ENCODE data around the gene TAS2R40.

The TAS2R40 gene

GRCh38 chr7:143225047-143225446, 3.2 kb downstream of the TAS2R40 start:
- no peak for DNase-seq (ENCODE audit: low spot score)

GRCh38 chr7:143227806-143228205, 6.0 kb downstream of the TAS2R40 start:
- DNase-seq (ENCODE audit: low spot score): no peak

DNA sequence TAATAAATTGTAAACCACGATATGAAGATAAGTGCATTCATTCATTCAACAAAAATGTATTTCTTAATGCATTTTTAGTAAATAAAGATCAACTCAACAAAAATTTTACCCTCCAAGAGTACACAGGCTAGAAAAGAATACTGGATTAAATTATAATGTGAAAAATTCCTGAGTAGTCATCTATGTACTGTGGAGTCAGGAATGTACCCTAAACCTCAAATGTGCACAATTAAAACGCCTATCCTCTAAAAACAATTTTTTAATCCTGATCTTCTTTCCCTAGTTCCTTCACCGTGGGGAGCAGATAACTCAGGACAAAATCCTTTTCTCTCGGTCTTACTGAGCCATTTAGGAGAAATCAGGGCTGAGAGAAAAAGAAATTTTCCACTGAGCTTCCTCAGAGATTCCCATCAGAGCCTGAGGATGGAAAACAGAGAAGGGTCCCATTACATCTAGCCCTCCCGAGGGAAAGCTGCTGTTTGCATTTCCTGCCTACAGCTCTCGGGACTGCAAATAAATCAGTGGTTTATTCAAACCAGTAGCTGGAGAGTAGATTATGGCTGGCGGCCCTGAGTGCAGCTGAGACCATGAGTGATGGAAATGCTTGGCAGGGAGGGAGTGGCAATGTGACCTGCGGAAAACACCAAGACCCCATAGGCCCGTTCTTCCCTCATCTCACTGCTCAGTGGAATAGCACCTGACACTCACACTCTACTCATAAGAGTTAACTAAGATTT, 7.4 kb downstream of the TAS2R40 start:
- DNase-seq (ENCODE audit: low spot score): no peak

DNA sequence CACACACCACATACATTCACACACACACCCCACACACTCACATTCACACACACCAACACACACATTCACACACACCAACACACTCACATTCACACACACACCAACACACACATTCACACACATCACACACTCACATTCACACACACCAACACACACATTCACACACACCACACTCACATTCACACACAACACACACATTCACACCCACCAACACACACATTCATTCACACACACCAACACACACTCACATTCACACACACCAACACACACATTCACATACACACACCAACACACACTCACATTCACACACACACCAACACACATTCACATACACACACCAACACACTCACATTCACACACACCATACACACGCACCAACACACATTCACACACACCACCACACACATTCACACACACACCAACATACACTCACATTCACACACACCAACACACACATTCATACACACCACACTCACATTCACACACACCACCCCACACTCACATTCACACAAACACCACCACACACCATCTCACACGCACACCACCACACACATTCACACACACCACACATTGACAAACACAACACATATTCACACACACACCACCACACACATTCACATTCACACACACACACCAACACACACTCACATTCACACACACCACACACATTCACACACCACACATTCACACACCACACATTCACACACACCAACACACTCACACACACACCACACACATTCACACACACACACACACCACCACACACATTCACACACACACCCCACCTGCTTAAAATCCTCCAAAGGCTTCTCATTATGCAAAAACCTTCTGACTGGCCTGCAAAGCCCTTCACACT, 9.0 kb downstream of the TAS2R40 start:
- DNase-seq (ENCODE audit: low spot score): no peak

GRCh38 chr7:143233816-143234532, 12.1 kb downstream of the TAS2R40 start:
- DNase-seq (ENCODE audit: low spot score): no peak

- DNase-seq (ENCODE audit: low spot score): no peak
These were observed 12.7 kb downstream of the TAS2R40 start for GRCh38 chr7:143234533-143234875.

GRCh38 chr7:143235561-143235960, 13.7 kb downstream of the TAS2R40 start:
- DNase-seq (ENCODE audit: low spot score): no peak

DNA sequence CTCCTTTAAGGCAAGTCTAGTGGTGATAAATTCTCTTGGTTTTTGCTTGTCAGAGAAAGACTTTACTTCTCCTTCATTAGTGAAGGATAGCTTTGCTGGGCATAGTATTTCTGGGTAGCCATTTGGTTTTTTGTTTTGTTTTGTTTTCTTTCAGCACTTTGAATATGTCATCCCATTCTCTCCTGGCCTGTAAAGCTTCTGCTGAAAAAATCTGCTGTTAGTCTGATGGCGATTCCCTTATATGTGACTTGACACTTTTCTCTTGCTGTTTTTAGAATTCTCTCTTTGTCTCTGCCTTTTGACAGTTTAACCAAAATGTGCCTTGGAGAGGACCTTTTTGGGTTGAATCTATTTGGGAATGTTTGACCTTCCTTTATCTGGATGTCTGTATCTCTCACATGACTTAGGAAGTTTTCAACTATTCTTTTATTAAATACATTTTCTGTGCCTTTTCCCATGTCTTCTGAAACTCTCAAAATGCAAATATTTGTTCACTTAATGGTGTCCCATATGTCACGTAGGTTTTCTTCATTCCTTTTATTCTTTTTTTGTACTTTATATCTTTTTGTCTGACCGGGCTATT, 14.7 kb downstream of the TAS2R40 start:
- no peak for DNase-seq (ENCODE audit: low spot score)

- DNase-seq (ENCODE audit: low spot score): no peak
These were observed 15.5 kb downstream of the TAS2R40 start for GRCh38 chr7:143237366-143237765.

- DNase-seq (ENCODE audit: low spot score): no peak
These were observed 16.6 kb downstream of the TAS2R40 start for GRCh38 chr7:143238289-143238980.

DNA sequence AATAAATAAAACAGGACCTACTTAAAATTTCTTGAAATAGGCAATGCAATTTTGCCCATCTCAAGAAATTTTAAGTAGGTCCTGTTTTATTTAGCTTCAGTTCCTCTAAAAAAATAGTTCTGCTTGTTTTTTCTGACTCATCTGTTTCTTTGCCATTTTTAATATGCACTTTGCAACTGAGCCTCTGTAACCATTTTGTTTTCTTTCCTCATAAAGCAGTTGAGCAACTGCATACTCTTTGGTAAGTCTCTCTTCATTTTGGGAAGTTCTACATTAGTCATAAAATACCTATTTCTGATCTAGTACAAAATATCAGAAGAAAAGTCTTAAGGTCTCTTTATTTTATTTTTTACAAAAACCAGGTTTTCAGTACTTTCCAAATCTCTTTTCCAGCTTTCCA, 18.0 kb downstream of the TAS2R40 start:
- DNase-seq (ENCODE audit: low spot score): no peak

- peak; percentile 83 for DNase-seq (ENCODE audit: low spot score)
These were observed 18.7 kb downstream of the TAS2R40 start for GRCh38 chr7:143240291-143241168.

GRCh38 chr7:143242306-143242705, 20.5 kb downstream of the TAS2R40 start:
- DNase-seq (ENCODE audit: low spot score): no peak

DNA sequence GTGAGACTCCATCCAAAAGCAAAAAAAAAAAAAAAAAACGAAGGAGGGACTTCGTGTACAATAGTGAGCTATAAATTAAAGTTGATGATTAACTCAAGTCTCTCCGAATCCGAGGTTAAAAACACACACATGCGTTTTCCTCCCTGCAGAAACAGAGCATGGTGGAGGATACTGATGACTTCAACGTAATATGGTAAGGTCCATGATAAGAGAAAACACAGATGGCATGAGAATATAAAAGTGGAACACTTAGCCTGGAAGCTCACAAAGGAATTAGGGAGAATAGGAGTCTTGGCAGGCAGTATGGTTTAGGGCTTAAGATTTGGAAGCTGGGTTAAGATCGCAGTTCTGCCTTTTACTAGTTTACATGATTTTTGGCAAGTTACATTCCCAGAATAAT, 21.3 kb downstream of the TAS2R40 start:
- DNase-seq (ENCODE audit: low spot score): no peak

DNA sequence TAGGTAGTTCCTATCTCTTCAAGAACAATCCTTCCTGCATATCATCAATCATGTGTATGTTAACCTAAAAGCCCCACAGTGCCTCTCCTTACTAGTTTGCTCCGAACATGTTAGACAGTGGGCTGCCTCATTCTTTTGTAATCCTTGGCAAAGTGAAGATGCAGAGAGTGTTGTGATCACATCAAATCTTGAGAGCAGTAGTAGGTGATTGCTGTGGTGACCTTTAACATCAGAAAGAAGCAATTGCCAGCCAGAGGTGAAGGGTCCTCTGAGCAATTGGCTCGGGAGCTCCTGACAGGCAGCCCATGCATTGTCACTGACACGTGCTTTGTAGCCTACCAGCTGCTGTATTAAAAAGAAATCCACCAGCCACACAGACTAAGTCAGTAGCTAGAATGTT, 21.8 kb downstream of the TAS2R40 start:
- DNase-seq (ENCODE audit: low spot score): no peak

DNA sequence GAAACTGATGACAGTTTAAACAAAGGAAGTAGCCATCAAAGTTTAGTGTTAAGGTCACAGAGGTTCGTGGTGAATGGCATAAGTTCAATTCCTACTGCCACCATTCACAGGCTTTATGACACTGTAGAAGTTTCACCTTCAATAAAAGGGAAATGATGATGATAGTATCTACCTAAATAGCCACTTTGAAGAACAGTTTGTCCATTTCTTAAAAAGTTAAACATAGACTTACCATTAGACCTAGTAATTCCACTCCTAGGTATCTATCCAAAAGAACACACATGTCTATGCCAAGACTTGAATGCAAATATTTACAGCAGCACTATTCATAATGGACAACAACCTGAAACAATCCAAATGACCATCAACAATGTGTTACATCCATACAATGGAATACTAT, 22.5 kb downstream of the TAS2R40 start:
- DNase-seq (ENCODE audit: low spot score): no peak

GRCh38 chr7:143245123-143245522, 23.3 kb downstream of the TAS2R40 start:
- no peak for DNase-seq (ENCODE audit: low spot score)

GRCh38 chr7:143247372-143247771, 25.5 kb downstream of the TAS2R40 start:
- DNase-seq (ENCODE audit: low spot score): no peak

DNA sequence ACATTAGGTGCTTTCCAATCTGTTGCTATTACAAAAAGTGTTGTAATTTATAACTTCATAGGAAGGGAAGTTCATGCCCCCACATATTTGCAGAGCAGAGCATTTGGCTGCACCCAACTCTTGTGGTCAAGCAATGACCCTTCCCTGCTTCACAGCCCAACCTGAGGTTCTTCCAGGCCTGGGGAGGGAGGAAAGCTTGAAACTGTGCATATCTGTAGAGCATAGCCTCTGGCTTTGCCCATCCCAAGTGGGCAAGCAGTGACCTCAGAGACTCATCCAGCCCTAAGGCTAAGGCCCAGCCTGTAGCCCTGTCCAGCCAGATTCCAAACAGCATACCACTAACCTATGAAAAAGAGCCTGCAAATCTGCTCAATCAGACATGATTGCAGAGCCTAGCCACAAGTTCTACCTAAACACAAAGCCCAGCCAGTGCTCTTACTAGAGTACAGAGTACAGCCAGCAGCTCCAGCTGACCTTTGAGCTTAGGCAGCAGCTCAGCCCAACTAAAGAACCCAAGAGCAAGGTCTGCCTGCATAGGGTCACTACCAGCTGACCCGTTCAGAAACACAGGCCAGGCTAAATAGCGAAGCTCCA, 27.0 kb downstream of the TAS2R40 start:
- DNase-seq (ENCODE audit: low spot score): no peak

GRCh38 chr7:143250199-143250598, 28.4 kb downstream of the TAS2R40 start:
- no peak for DNase-seq (ENCODE audit: low spot score)

Data from Ammon's horn (tissue), 1 donor.